ENCODE measurements around the gene PCDHB6. TPM values are rescaled to one million over a fixed set of nuclear protein-coding genes. Genes with fewer than 3 reads are reported as not detected.

The PCDHB6 gene
- total RNA-seq = 0.09 TPM in 2 replicates

GRCh38 chr5:141149812-141150211, at the start of gene PCDHB6:
Gene PCDHB6 (plus strand): TSS chr5:141150057. CDS start chr5:141150258, 201 bp downstream.

GRCh38 chr5:141100243-141100805, 49.5 kb upstream of the PCDHB6 start, which contains the start of gene PCDHB3:
Gene PCDHB3 (plus strand): TSS chr5:141100473. CDS start chr5:141100650, 177 bp downstream.

GRCh38 chr5:141121563-141121962, 28.3 kb upstream of the PCDHB6 start, which contains the start of gene PCDHB4:
Gene PCDHB4 (plus strand): TSS chr5:141121818. CDS start chr5:141121999, 181 bp downstream.

GRCh38 chr5:141135030-141135717, 14.7 kb upstream of the PCDHB6 start, which contains the start of gene PCDHB5:
Gene PCDHB5 (plus strand): TSS chr5:141135206. CDS start chr5:141135435, 229 bp downstream.

GRCh38 chr5:141172381-141173204, 22.7 kb downstream of the PCDHB6 start, which contains the start of gene PCDHB7:
Gene PCDHB7 (plus strand): TSS chr5:141172644. CDS start chr5:141172836, 192 bp downstream.

GRCh38 chr5:141177577-141178191, 27.8 kb downstream of the PCDHB6 start, which contains the start of gene PCDHB8:
Gene PCDHB8 (plus strand): TSS chr5:141177790. CDS start chr5:141178035, 245 bp downstream.

GRCh38 chr5:141182248-141182647, 32.4 kb downstream of the PCDHB6 start, which contains the start of gene PCDHB16:
Gene PCDHB16 (plus strand): TSS chr5:141182387. CDS start chr5:141182560, 173 bp downstream.

GRCh38 chr5:141186897-141187512, 37.1 kb downstream of the PCDHB6 start, which contains the start of gene PCDHB9:
Gene PCDHB9 (plus strand): TSS chr5:141187161. CDS start chr5:141187319, 158 bp downstream.

GRCh38 chr5:141192110-141192725, 42.4 kb downstream of the PCDHB6 start, which contains the start of gene PCDHB10:
Gene PCDHB10 (plus strand): TSS chr5:141192353. CDS start chr5:141192553, 200 bp downstream.

GRCh38 chr5:141199359-141200235, 49.7 kb downstream of the PCDHB6 start, which contains the start of gene PCDHB11:
Gene PCDHB11 (plus strand): TSS chr5:141199627. CDS start chr5:141199775, 148 bp downstream.

Other genes with a start within 250 kb of the PCDHB6 start
- gene PCDHAC1, start 223.8 kb upstream of the PCDHB6 start, total RNA-seq = 0.18 and 0.19 TPM in 2 replicates
- 0.09 and 2.4 TPM in 2 replicates for gene PCDHAC2, start 183.6 kb upstream of the PCDHB6 start, total RNA-seq
- not detected in 2 replicates for gene PCDHB1, start 98.7 kb upstream of the PCDHB6 start, total RNA-seq
- gene PCDHB2, start 55.4 kb upstream of the PCDHB6 start, total RNA-seq = 1.8 and 3.5 TPM in 2 replicates
- gene PCDHB3, start 49.6 kb upstream of the PCDHB6 start, total RNA-seq = 0.36 and 0.38 TPM in 2 replicates
- 0.09 TPM in 2 replicates for gene PCDHB4, start 28.2 kb upstream of the PCDHB6 start, total RNA-seq
- 0.56 and 1.4 TPM in 2 replicates for gene PCDHB5, start 14.9 kb upstream of the PCDHB6 start, total RNA-seq
- 0.45 and 0.56 TPM in 2 replicates for gene PCDHB7, start 22.6 kb downstream of the PCDHB6 start, total RNA-seq
- gene PCDHB8, start 27.7 kb downstream of the PCDHB6 start, total RNA-seq = 0.18 and 0.94 TPM in 2 replicates
- 0.09 and 0.19 TPM in 2 replicates for gene PCDHB16, start 32.3 kb downstream of the PCDHB6 start, total RNA-seq
- 0.27 and 0.28 TPM in 2 replicates for gene PCDHB9, start 37.1 kb downstream of the PCDHB6 start, total RNA-seq
- gene PCDHB10, start 42.3 kb downstream of the PCDHB6 start, total RNA-seq = 0.72 and 1.0 TPM in 2 replicates
- 0.38 and 0.99 TPM in 2 replicates for gene PCDHB11, start 49.6 kb downstream of the PCDHB6 start, total RNA-seq
- gene PCDHB12, start 58.7 kb downstream of the PCDHB6 start, total RNA-seq = 0.47 and 0.54 TPM in 2 replicates
- 0.99 and 1.6 TPM in 2 replicates for gene PCDHB13, start 63.9 kb downstream of the PCDHB6 start, total RNA-seq
- gene PCDHB14, start 73.3 kb downstream of the PCDHB6 start, total RNA-seq = 1.3 and 1.6 TPM in 2 replicates
- gene PCDHB15, start 95.3 kb downstream of the PCDHB6 start, total RNA-seq = 0.90 and 1.7 TPM in 2 replicates
- gene SLC25A2, start 154.0 kb downstream of the PCDHB6 start, total RNA-seq = 0.09 and 0.19 TPM in 2 replicates
- gene TAF7, start 170.7 kb downstream of the PCDHB6 start, total RNA-seq = 71.7 and 90.4 TPM in 2 replicates
- 0.36 and 1.0 TPM in 2 replicates for gene PCDHGA1, start 180.5 kb downstream of the PCDHB6 start, total RNA-seq
- 0.90 and 3.0 TPM in 2 replicates for gene PCDHGA2, start 188.7 kb downstream of the PCDHB6 start, total RNA-seq
- 0.54 and 1.9 TPM in 2 replicates for gene PCDHGA3, start 193.8 kb downstream of the PCDHB6 start, total RNA-seq
- 0.99 and 2.0 TPM in 2 replicates for gene PCDHGB1, start 200.0 kb downstream of the PCDHB6 start, total RNA-seq
- gene PCDHGA4, start 205.0 kb downstream of the PCDHB6 start, total RNA-seq = 2.6 and 5.0 TPM in 2 replicates
- gene PCDHGB2, start 209.9 kb downstream of the PCDHB6 start, total RNA-seq = 2.0 and 2.2 TPM in 2 replicates
- 0.90 and 1.2 TPM in 2 replicates for gene PCDHGA5, start 214.1 kb downstream of the PCDHB6 start, total RNA-seq
- gene PCDHGB3, start 220.2 kb downstream of the PCDHB6 start, total RNA-seq = 3.1 and 4.0 TPM in 2 replicates
- 2.2 and 2.8 TPM in 2 replicates for gene PCDHGA6, start 223.8 kb downstream of the PCDHB6 start, total RNA-seq
- 1.4 and 2.2 TPM in 2 replicates for gene PCDHGA7, start 232.7 kb downstream of the PCDHB6 start, total RNA-seq
- gene PCDHGB4, start 237.6 kb downstream of the PCDHB6 start, total RNA-seq = 14.9 and 16.3 TPM in 2 replicates
- gene PCDHGA8, start 242.6 kb downstream of the PCDHB6 start, total RNA-seq = 1.3 and 2.4 TPM in 2 replicates
- 12.7 and 14.3 TPM in 2 replicates for gene PCDHGB5, start 247.9 kb downstream of the PCDHB6 start, total RNA-seq

Measured in endothelial cell of coronary artery (primary cell).